Measurements from ENCODE around the gene SEC24C.

The SEC24C gene

DNA sequence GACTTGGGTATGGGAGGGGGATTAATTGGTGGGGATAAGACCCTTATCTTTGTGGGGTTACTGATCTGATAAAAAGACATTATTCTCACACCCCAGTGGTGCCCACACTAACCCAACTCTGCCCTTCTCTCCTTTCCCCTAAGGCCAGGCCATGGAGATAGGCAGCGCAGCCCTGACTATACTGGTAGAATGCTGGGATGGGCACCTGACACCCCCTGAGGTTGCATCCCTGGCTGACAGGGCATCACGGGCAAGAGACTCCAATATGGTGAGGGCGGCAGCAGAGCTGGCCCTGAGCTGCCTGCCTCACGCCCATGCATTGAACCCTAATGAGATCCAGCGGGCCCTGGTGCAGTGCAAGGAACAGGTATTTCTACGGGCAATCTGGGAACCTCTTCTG is 53.9 kb downstream of the SEC24C start:
- DNase-seq (ENCODE audit: low spot score) = no peak
- in situ Hi-C loops (cut with MboI; ENCODE audit: low pct_unique_long_range_greater_than_20kb, low sequenced_read_pairs, unreplicated experiment) = no loop called here
- TF ChIP-seq, protein P1, sequence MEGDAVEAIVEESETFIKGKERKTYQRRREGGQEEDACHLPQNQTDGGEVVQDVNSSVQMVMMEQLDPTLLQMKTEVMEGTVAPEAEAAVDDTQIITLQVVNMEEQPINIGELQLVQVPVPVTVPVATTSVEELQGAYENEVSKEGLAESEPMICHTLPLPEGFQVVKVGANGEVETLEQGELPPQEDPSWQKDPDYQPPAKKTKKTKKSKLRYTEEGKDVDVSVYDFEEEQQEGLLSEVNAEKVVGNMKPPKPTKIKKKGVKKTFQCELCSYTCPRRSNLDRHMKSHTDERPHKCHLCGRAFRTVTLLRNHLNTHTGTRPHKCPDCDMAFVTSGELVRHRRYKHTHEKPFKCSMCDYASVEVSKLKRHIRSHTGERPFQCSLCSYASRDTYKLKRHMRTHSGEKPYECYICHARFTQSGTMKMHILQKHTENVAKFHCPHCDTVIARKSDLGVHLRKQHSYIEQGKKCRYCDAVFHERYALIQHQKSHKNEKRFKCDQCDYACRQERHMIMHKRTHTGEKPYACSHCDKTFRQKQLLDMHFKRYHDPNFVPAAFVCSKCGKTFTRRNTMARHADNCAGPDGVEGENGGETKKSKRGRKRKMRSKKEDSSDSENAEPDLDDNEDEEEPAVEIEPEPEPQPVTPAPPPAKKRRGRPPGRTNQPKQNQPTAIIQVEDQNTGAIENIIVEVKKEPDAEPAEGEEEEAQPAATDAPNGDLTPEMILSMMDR (IDR thresholded peaks at IDR 0.05; ENCODE audit: extremely low read depth, insufficient read depth, missing control alignments) = no peak

- DNase-seq (ENCODE audit: low spot score) = no peak
- TF ChIP-seq, protein P1 (IDR thresholded peaks at IDR 0.05; ENCODE audit: extremely low read depth, insufficient read depth, missing control alignments) = no peak
- in situ Hi-C loops (cut with MboI; ENCODE audit: low pct_unique_long_range_greater_than_20kb, low sequenced_read_pairs, unreplicated experiment) = no loop called here
These were observed 54.9 kb downstream of the SEC24C start for GRCh38 chr10:73798927-73799560.

DNA sequence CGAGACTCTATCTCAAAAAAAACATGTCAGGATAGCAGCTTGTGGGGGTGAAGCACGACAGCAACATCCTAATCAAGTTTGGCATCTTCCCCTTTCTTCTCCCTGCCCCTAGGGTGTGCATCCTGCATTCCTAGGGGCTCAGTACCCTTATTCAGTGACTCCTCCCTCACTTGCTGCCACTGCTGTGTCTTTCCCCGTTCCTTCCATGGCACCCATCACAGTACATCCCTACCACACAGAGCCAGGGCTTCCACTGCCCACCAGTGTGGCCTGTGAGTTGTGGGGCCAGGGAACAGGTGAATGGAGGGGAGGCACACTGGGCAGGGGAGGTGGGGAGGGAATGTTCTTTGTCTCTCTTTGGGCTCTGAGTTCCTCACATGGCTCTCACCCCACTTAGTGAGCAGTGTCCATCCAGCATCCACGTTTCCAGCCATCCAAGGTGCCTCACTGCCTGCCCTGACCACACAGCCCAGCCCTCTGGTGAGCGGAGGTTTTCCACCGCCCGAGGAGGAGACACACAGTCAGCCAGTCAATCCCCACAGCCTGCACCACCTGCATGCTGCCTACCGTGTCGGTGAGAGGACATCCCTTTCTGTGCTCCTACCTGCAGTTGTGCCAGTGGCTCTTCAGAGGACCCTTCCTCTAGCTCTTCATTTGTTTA is 55.9 kb downstream of the SEC24C start:
- TF ChIP-seq, protein P1 (IDR thresholded peaks at IDR 0.05; ENCODE audit: extremely low read depth, insufficient read depth, missing control alignments) = no peak
- in situ Hi-C loops (cut with MboI; ENCODE audit: low pct_unique_long_range_greater_than_20kb, low sequenced_read_pairs, unreplicated experiment) = no loop called here
- DNase-seq (ENCODE audit: low spot score) = no peak

- in situ Hi-C loops (cut with MboI; ENCODE audit: low pct_unique_long_range_greater_than_20kb, low sequenced_read_pairs, unreplicated experiment) = no loop called here
- DNase-seq (ENCODE audit: low spot score) = no peak
- TF ChIP-seq, protein P1 (IDR thresholded peaks at IDR 0.05; ENCODE audit: extremely low read depth, insufficient read depth, missing control alignments) = no peak
These were observed 56.5 kb downstream of the SEC24C start for GRCh38 chr10:73800560-73801252.

DNA sequence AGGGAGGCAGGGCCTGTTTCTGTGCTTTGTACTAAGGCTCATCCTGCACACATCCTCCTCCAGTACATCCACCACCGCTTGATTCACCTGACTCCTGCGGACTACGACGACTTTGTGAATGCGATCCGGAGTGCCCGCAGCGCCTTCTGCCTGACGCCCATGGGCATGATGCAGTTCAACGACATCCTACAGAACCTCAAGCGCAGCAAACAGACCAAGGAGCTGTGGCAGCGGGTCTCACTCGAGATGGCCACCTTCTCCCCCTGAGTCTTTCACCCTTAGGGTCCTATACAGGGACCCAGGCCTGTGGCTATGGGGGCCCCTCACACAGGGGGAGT is 57.0 kb downstream of the SEC24C start:
- in situ Hi-C loops (cut with MboI; ENCODE audit: low pct_unique_long_range_greater_than_20kb, low sequenced_read_pairs, unreplicated experiment) = no loop called here

DNA sequence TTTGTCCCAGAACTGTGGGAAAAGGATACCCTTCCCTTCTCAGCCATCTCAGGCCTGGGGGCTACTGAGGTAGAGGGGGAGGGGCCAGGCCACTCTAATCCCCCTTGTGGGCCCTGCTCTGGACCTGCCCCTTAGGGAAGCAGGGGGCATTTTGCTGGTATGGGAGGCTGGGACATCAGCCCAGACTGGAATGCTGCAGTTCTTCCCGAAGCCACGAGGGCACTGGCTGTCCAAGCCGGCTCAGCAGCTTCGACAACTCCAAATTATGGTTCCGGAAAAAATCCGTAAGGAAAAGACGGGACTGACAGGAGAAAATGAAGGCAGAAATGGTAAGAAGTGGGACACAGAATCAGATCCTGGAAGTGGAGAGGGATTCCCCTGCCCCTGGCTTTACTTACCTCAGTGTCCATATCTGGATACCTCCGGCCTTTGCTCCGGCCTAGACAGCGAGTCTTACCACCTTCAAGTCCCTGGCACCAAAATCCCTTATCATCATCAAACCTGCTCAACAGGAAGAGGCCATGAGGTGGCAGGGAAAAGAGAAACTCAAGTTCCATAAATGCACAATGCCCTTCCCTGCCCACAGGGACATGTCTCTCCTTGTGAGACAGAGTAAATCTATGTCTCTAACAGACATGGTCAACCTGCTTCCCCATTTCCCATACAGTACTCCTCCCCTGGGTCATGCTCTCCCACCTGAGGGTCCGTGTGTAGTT is 58.3 kb downstream of the SEC24C start:
- TF ChIP-seq, protein P1 (IDR thresholded peaks at IDR 0.05; ENCODE audit: extremely low read depth, insufficient read depth, missing control alignments) = no peak
- in situ Hi-C loops (cut with MboI; ENCODE audit: low pct_unique_long_range_greater_than_20kb, low sequenced_read_pairs, unreplicated experiment) = no loop called here

More for the DNA sequence above, 57.0 kb downstream of the SEC24C start:
- TF ChIP-seq, protein P1 (IDR thresholded peaks at IDR 0.05; ENCODE audit: extremely low read depth, insufficient read depth, missing control alignments) = no peak
- DNase-seq (ENCODE audit: low spot score) = no peak

More for the DNA sequence above, 58.3 kb downstream of the SEC24C start:
- DNase-seq (ENCODE audit: low spot score) = no peak

Measured in GM13977 (cell line).